ENCODE results near the gene HSPA6. TPM values are rescaled to one million over a fixed set of nuclear protein-coding genes. Genes with fewer than 3 reads are reported as not detected.

Gene HSPA6
- total RNA-seq, 1 experiment from 2014 or later: not detected

DNA sequence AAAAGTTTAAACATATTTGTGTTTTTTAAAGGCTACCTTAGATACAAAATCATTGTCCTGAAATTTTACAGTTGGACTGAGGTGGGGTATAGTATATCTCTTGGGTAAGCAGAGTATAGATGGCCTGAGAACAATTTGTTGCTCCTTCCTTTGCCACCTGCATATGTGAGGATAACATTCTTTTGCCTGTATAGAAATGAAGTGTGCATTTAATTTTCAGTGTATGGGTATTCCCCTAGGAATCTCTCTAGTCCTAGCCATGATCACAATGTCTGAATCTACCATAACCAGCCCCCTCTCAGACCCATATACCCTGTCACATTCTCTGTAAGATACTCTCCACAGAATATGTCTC is 21.0 kb upstream of the HSPA6 start:
- Histone ChIP-seq H3K4me1 (ENCODE audit: control insufficient read depth in 1 of 2, insufficient read depth in 2 of 2, low read length in 2 of 2) (no peaks in the 10 kb centered on the region), H3K27me3 (ENCODE audit: insufficient read depth, low read length) (no peaks in the 10 kb centered on the region), H3K9me3 (ENCODE audit: control insufficient read depth in 1 of 2, insufficient read depth in 1 of 2, low read depth in 1 of 2, low read length in 2 of 2) (no peaks in the 10 kb centered on the region), H3K36me3 (ENCODE audit: control insufficient read depth in 1 of 2, insufficient read depth in 2 of 2, low read length in 2 of 2) (no peaks in the 10 kb centered on the region), H3K4me2 (ENCODE audit: low read length) (no peak overlapping the region), H3K27ac (ENCODE audit: low read depth, low read length) (no peak overlapping the region), H3K79me2 (ENCODE audit: insufficient read depth, low read length) (no peaks in the 10 kb centered on the region), H3K4me3 (replicated peaks in 1 of 2; ENCODE audit: low read depth in 1 of 2, low read length in 2 of 2) (no peak overlapping the region), H2AFZ (ENCODE audit: low read depth, low read length, poor library complexity, severe bottlenecking) (no peak overlapping the region), H3K9me2 (ENCODE audit: insufficient read depth) (no peaks in the 10 kb centered on the region; the same call in 1 of the 2 replicates), H3K9ac (ENCODE audit: low read length) (no peak overlapping the region), H4K20me1 (ENCODE audit: insufficient read depth) (no peaks in the 10 kb centered on the region)
- ChIA-PET CTCF (interaction anchor here (1.0 kb wide), 1 partner anchor 19 kb away, joined by 3 read pairs; no protein-coding TSS in a partner anchor), POLR2A (no interaction called here), RAD21 (ENCODE audit: low non-redundant PET in 1 of 2, low total read pairs in 2 of 2, uncharacterized antibody in 2 of 2, unreplicated experiment in 2 of 2) (no interaction called here)
- no TSS peak for BruUV-seq (replicated peaks)
- DNase-seq (ENCODE audit: low read depth, low spot score) (no peak), ATAC-seq (no peak)
- TF ChIP-seq JUND (IDR thresholded peaks at IDR 0.05) (no peak), CBX3 (IDR thresholded peaks at IDR 0.05; ENCODE audit: low read depth) (no peak), SIN3A (IDR thresholded peaks at IDR 0.05; ENCODE audit: low read depth) (no peak), RAD21 (IDR thresholded peaks at IDR 0.05; ENCODE audit: low read depth) (no peak), SRF (IDR thresholded peaks at IDR 0.05; ENCODE audit: low read depth) (no peak), REST (IDR thresholded peaks at IDR 0.05; ENCODE audit: low read depth) (no peak), POLR2AphosphoS5 (IDR thresholded peaks at IDR 0.05; ENCODE audit: low read depth, low read length) (no peak), SP1 (IDR thresholded peaks at IDR 0.05; ENCODE audit: low read depth) (no peak), ATF3 (IDR thresholded peaks at IDR 0.05) (no peak), POLR2A (IDR thresholded peaks at IDR 0.05; ENCODE audit: borderline replicate concordance, extremely low read depth, insufficient read depth, insufficient read length) (no peak), EZH2 (IDR thresholded peaks at IDR 0.05) (no peak), EZH2phosphoT487 (IDR thresholded peaks at IDR 0.05; ENCODE audit: borderline replicate concordance) (no peak), CEBPB (IDR thresholded peaks at IDR 0.05; ENCODE audit: low read depth) (no peak), YY1 (IDR thresholded peaks at IDR 0.05; ENCODE audit: extremely low read depth, insufficient replicate concordance, low read depth, low read length) (no peak)
- intact Hi-C loops (cut with micrococcal nuclease): no loop called here

Data from HCT116 (cell line).